UCSD-AML1 (cell line): ENCODE data around the gene CROCC.
"Not testable (repeated sequence)": the region's sequence is repeated elsewhere in the genome, so short reads cannot be mapped to it uniquely, and the experiment has no call there.

Source experiments
- DNase-seq: peaks from one replicate; lab custom pipeline; 2025; ENCODE audit not compliant: unreplicated experiment; lab: John Stamatoyannopoulos, UW

The CROCC gene

GRCh38 chr1:16921391-16922185, at the start of gene CROCC:
TSS of gene CROCC (plus strand) at chr1:16921931. CDS start at chr1:16922019, 88 bp downstream.
- peak; percentile 82 for DNase-seq

- not testable (repeated sequence) for DNase-seq
These were observed 49.3 kb upstream of the CROCC start for GRCh38 chr1:16872152-16873075.

- not testable (repeated sequence) for DNase-seq
These were observed 48.5 kb upstream of the CROCC start for GRCh38 chr1:16873076-16873879.

- DNase-seq = not testable (repeated sequence)
These were observed 46.6 kb upstream of the CROCC start for GRCh38 chr1:16874968-16875765.

- DNase-seq = not testable (repeated sequence)
These were observed 40.0 kb upstream of the CROCC start for GRCh38 chr1:16881742-16882141.

- no peak for DNase-seq
These were observed 38.7 kb upstream of the CROCC start for GRCh38 chr1:16882986-16883385.

- not testable (repeated sequence) for DNase-seq
These were observed 37.2 kb upstream of the CROCC start for GRCh38 chr1:16884487-16884886.

- DNase-seq = no peak
These were observed 34.7 kb upstream of the CROCC start for GRCh38 chr1:16886860-16887605.

- peak; percentile 43 for DNase-seq
These were observed 32.6 kb upstream of the CROCC start for GRCh38 chr1:16888860-16889816.

GRCh38 chr1:16890539-16891021, 31.2 kb upstream of the CROCC start:
- not testable (repeated sequence) for DNase-seq

GRCh38 chr1:16891057-16891456, 30.7 kb upstream of the CROCC start:
- not testable (repeated sequence) for DNase-seq

- DNase-seq = not testable (repeated sequence)
These were observed 28.7 kb upstream of the CROCC start for GRCh38 chr1:16892978-16893525.

GRCh38 chr1:16893796-16894195, 27.9 kb upstream of the CROCC start:
- not testable (repeated sequence) for DNase-seq

- not testable (repeated sequence) for DNase-seq
These were observed 27.4 kb upstream of the CROCC start for GRCh38 chr1:16894338-16894737.

GRCh38 chr1:16895233-16895597, 26.5 kb upstream of the CROCC start:
- DNase-seq = not testable (repeated sequence)

GRCh38 chr1:16895598-16896315, 26.0 kb upstream of the CROCC start, which contains the start of gene RNU1-2:
TSS of gene RNU1-2 (plus strand) at chr1:16895980.
- peak; percentile 85 for DNase-seq
